ENCODE results near the gene TMEM147.

TMEM147 gene

GRCh38 chr19:35578707-35579106 is 33.3 kb downstream of the TMEM147 start:
- H3K9me3 ChIP-seq (ENCODE audit: insufficient read depth, low read length) = peaks cover 12% of the 10 kb centered on the region; the same call in 1 of the 2 replicates
- H3K9ac ChIP-seq (ENCODE audit: low read length) = no peak overlapping the region
- no peak overlapping the region for H3K27ac ChIP-seq (ENCODE audit: low read depth, low read length)
- no peaks in the 10 kb centered on the region for H3K9me2 ChIP-seq (replicated peaks; ENCODE audit: insufficient read depth, low read length)
- H4K20me1 ChIP-seq (ENCODE audit: low read depth, low read length) = no peaks in the 10 kb centered on the region
- H3K36me3 ChIP-seq (ENCODE audit: low read length) = no peaks in the 10 kb centered on the region
- no peak overlapping the region for H3K4me3 ChIP-seq (ENCODE audit: insufficient read depth, low read length, poor library complexity, severe bottlenecking)
- no peaks in the 10 kb centered on the region for H3F3A ChIP-seq (ENCODE audit: insufficient read depth)
- no peak overlapping the region for H3K4me2 ChIP-seq (ENCODE audit: low read depth, low read length, poor library complexity, severe bottlenecking)
- no peaks in the 10 kb centered on the region for H3K79me2 ChIP-seq (ENCODE audit: insufficient read depth, low read length)
- H2AFZ ChIP-seq (ENCODE audit: low read depth, low read length, severe bottlenecking) = no peak overlapping the region
- no peak for TF ChIP-seq EZH2phosphoT487 (conservative IDR thresholded peaks at IDR 0.05; ENCODE audit: low read length)
- TF ChIP-seq, protein P1, sequence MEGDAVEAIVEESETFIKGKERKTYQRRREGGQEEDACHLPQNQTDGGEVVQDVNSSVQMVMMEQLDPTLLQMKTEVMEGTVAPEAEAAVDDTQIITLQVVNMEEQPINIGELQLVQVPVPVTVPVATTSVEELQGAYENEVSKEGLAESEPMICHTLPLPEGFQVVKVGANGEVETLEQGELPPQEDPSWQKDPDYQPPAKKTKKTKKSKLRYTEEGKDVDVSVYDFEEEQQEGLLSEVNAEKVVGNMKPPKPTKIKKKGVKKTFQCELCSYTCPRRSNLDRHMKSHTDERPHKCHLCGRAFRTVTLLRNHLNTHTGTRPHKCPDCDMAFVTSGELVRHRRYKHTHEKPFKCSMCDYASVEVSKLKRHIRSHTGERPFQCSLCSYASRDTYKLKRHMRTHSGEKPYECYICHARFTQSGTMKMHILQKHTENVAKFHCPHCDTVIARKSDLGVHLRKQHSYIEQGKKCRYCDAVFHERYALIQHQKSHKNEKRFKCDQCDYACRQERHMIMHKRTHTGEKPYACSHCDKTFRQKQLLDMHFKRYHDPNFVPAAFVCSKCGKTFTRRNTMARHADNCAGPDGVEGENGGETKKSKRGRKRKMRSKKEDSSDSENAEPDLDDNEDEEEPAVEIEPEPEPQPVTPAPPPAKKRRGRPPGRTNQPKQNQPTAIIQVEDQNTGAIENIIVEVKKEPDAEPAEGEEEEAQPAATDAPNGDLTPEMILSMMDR (IDR thresholded peaks at IDR 0.05; ENCODE audit: insufficient read depth, low read length, poor library complexity, severe bottlenecking) = no peak
- H3K27me3 ChIP-seq (ENCODE audit: low read length) = no peaks in the 10 kb centered on the region

DNA sequence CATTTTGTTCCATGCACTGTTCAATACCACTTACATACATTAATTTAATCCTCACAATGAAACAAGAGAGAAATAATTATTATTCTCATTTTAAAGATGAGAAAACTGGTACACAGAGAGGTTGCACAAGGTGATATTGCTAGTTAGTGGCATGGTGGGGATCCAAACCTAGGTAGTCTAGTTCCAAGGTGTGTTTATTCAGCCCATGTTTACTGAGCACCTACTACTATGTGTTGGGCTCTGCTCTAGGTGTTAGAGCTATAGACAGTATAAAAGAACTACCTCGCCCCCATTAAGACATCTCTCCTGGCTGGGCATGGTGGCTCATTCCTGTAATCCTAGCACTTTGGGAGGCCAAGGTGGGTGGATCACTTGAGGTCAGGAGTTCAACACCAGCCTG is 37.3 kb downstream of the TMEM147 start:
- Histone ChIP-seq H3K9ac (ENCODE audit: low read length) (no peak overlapping the region), H3K27ac (ENCODE audit: low read depth, low read length) (no peak overlapping the region), H3K4me2 (ENCODE audit: low read depth, low read length, poor library complexity, severe bottlenecking) (no peak overlapping the region), H3K9me2 (replicated peaks; ENCODE audit: insufficient read depth, low read length) (no peaks in the 10 kb centered on the region), H4K20me1 (ENCODE audit: low read depth, low read length) (no peaks in the 10 kb centered on the region), H3K27me3 (ENCODE audit: low read length) (no peaks in the 10 kb centered on the region), H3K9me3 (ENCODE audit: insufficient read depth, low read length) (peaks cover 4% of the 10 kb centered on the region; the same call in 1 of the 2 replicates), H3K79me2 (ENCODE audit: insufficient read depth, low read length) (no peaks in the 10 kb centered on the region), H3K4me3 (ENCODE audit: insufficient read depth, low read length, poor library complexity, severe bottlenecking) (no peak overlapping the region), H2AFZ (ENCODE audit: low read depth, low read length, severe bottlenecking) (no peak overlapping the region), H3K36me3 (ENCODE audit: low read length) (no peaks in the 10 kb centered on the region), H3F3A (ENCODE audit: insufficient read depth) (no peaks in the 10 kb centered on the region)
- no peak for TF ChIP-seq EZH2phosphoT487 (conservative IDR thresholded peaks at IDR 0.05; ENCODE audit: low read length)
- TF ChIP-seq, protein P1 (IDR thresholded peaks at IDR 0.05; ENCODE audit: insufficient read depth, low read length, poor library complexity, severe bottlenecking) = no peak

DNA sequence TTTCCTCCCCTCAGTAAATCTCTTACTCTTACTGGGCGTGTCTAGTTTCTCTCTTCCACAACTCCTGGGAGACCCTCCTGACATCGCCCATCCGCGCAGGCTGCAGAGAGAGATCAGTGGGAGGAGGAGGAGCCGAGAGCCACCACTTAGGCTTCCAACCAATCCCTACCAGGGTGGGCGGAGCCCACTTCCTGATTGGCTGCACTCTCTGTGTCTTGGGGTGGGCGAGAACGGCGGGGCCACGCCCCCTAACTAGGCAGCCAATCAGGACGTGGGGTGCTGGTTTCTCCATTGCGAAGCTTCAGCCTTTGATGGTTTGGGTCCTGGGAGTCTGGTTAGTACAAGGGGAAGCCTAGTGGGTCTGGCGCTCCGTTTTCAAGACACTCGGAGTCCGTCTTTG is 40.4 kb downstream of the TMEM147 start, which contains the start of gene PMIS2:
Gene PMIS2 (plus strand): TSS at position 326 of the 400 bp plus-strand sequence. CDS start 87 bp downstream, outside the sequence.
- H3K27ac ChIP-seq (ENCODE audit: low read depth, low read length) = no peak within 1 kb of the TSS
- no peak within 1 kb of the TSS for H3K9ac ChIP-seq (ENCODE audit: low read length)
- no peaks in the 10 kb centered on the region for H3K36me3 ChIP-seq (ENCODE audit: low read length)
- H2AFZ ChIP-seq (ENCODE audit: low read depth, low read length, severe bottlenecking) = no peak within 1 kb of the TSS
- no peak within 1 kb of the TSS for H3K4me2 ChIP-seq (ENCODE audit: low read depth, low read length, poor library complexity, severe bottlenecking)
- H3K79me2 ChIP-seq (ENCODE audit: insufficient read depth, low read length) = no peaks in the 10 kb centered on the region
- TF ChIP-seq, protein P1 (IDR thresholded peaks at IDR 0.05; ENCODE audit: insufficient read depth, low read length, poor library complexity, severe bottlenecking) = no peak
- no peak for TF ChIP-seq EZH2phosphoT487 (conservative IDR thresholded peaks at IDR 0.05; ENCODE audit: low read length)
- no peaks in the 10 kb centered on the region for H4K20me1 ChIP-seq (ENCODE audit: low read depth, low read length)
- no peaks in the 10 kb centered on the region for H3K9me2 ChIP-seq (replicated peaks; ENCODE audit: insufficient read depth, low read length)
- H3K9me3 ChIP-seq (ENCODE audit: insufficient read depth, low read length) = no peaks in the 10 kb centered on the region
- no peak within 1 kb of the TSS for H3K4me3 ChIP-seq (ENCODE audit: insufficient read depth, low read length, poor library complexity, severe bottlenecking)
- no peaks in the 10 kb centered on the region for H3F3A ChIP-seq (ENCODE audit: insufficient read depth)
- H3K27me3 ChIP-seq (ENCODE audit: low read length) = no peaks in the 10 kb centered on the region
